Measurements from ENCODE around the gene ADCY9.
"Not testable (repeated sequence)": the region's sequence is repeated elsewhere in the genome, so short reads cannot be mapped to it uniquely, and the experiment has no call there.

Gene ADCY9

DNA sequence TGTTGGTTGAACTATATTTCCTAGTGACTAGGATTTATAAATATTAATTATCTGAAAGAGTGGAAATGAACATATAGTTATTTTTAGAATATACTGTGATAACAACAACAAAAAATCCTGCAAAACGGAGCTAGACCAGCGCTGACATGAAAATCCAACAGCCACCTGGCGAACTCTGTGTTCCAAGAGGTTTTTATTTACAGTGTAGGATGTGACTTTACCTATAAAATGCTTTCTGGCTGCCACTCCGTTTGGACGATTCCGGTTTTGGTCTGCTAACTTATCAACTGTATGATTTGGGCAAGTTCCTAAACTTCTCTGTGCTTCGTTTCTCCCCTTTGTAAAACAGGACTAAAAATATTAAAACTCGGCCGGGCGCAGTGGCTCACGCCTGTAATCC is 73.7 kb downstream of the ADCY9 start:
- in situ Hi-C loops (cut with MboI; ENCODE audit: low sequenced_read_pairs) = no loop called here

DNA sequence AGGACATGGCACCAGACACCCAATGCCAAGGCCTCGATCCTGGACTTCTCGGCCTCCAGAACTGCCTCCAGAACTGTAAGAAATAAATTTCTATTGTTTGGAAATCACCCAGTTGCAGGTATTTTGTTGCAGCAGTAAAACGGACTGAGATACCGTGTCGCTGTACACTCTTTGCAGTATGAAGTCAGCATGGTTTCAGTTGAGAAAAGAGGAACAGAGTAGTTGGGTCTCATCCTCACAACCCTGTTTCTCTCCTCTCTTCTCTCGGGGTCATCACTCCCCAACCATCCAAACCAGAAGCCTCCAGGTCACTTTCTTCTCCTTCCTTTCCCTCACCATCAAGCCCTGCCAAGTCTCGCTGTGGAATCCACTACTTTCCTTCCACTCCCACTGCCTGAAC is 77.8 kb downstream of the ADCY9 start:
- in situ Hi-C loops (cut with MboI; ENCODE audit: low sequenced_read_pairs) = no loop called here

GRCh38 chr16:4036952-4037351 is 79.3 kb downstream of the ADCY9 start:
- in situ Hi-C loops (cut with MboI; ENCODE audit: low sequenced_read_pairs) = not testable (repeated sequence)

GRCh38 chr16:4034963-4035362 is 81.3 kb downstream of the ADCY9 start:
- in situ Hi-C loops (cut with MboI; ENCODE audit: low sequenced_read_pairs) = no loop called here

- in situ Hi-C loops (cut with MboI; ENCODE audit: low sequenced_read_pairs) = no loop called here
Observed at GRCh38 chr16:4033951-4034350, 82.3 kb downstream of the ADCY9 start.

- in situ Hi-C loops (cut with MboI; ENCODE audit: low sequenced_read_pairs) = no loop called here
Observed at GRCh38 chr16:4032768-4033167, 83.5 kb downstream of the ADCY9 start.

GRCh38 chr16:4028144-4028543 is 88.1 kb downstream of the ADCY9 start:
- in situ Hi-C loops (cut with MboI; ENCODE audit: low sequenced_read_pairs) = no loop called here

DNA sequence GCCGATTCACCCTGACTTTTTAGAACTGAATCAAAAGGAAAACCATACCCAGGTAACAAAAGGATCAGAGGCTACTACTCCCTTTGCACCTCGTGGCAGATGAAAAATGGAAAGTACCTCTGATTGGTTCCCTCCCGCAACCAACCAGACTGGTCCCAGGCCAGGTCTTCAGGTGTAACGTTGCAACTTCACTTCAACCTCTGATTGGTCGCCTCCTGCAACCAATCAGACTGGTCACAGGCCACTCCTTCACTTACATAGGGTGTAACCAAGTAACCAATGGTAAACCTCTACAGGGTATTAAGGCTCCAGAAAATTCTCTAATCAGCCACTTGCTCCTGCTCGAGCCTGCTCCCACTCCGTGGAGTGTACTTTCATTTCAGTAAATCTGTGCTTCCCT is 89.4 kb downstream of the ADCY9 start:
- in situ Hi-C loops (cut with MboI; ENCODE audit: low sequenced_read_pairs) = no loop called here

DNA sequence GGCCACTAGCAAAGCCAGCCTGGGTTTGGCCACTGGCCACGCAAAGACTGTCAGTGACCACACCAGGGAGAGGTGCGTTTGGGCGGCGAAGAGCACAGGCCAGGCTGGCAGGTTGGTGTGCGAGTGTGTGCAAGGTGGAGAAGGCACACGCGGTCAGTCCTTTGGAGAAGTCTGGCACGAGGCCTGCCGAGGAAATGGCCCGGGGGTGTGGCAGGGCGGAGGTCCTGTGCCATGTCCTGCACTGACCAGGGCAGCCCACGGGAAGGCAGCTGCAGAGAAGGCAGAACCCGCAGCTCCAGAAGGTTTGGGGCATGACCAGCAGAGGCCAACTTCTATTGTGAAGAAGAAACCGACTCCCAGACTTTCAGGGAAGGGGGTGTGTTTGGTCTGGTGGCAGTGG is 90.8 kb downstream of the ADCY9 start:
- in situ Hi-C loops (cut with MboI; ENCODE audit: low sequenced_read_pairs) = no loop called here

GRCh38 chr16:4021916-4022315 is 94.3 kb downstream of the ADCY9 start:
- in situ Hi-C loops (cut with MboI; ENCODE audit: low sequenced_read_pairs) = no loop called here

GRCh38 chr16:4021070-4021779 is 95.0 kb downstream of the ADCY9 start:
- in situ Hi-C loops (cut with MboI; ENCODE audit: low sequenced_read_pairs) = no loop called here

DNA sequence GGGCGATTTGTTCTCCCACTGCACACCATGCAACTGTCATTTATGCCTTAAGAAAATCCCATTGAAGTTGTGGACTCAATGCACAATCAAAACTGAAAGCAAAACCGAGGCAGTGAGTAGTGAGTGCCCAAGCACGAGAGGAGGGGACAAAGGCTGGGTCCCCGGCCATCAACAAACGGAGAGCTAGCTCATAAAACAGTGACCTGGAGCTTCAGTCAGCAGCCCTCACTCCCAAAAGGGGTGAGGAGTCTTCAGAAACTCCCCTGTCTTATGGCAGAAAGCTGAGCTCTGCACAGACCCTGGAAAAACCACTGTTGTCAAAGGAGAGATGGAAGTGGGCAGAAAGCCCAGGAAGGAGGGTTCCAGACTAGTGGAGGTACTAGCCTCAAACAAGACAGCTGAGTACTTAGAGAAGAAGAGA is 96.9 kb downstream of the ADCY9 start:
- in situ Hi-C loops (cut with MboI; ENCODE audit: low sequenced_read_pairs) = no loop called here

GRCh38 chr16:4018391-4018790 is 97.9 kb downstream of the ADCY9 start:
- in situ Hi-C loops (cut with MboI; ENCODE audit: low sequenced_read_pairs) = no loop called here

DNA sequence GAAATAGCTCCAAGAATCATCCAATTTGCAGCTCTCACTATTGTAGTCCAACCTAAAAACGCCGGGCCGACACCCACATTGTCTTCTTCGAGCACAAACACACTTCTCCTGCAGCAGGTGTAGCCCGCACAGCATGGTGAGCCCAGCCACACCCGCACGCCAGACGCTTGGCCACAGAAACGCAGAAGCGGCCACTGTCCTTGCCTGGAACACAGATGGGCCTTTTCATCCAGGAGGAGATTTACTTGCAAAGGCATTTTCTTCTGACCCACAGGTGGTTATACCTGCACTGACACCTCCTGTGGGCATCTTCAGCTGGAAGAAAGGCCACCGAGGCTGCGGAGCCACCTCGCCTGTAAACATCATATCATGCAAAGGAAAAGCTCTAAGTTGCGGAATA is 98.4 kb downstream of the ADCY9 start:
- in situ Hi-C loops (cut with MboI; ENCODE audit: low sequenced_read_pairs) = no loop called here

GRCh38 chr16:4016658-4017057 is 99.6 kb downstream of the ADCY9 start:
- in situ Hi-C loops (cut with MboI; ENCODE audit: low sequenced_read_pairs) = no loop called here

GRCh38 chr16:4016005-4016352 is 100.3 kb downstream of the ADCY9 start:
- in situ Hi-C loops (cut with MboI; ENCODE audit: low sequenced_read_pairs) = no loop called here

GRCh38 chr16:4015275-4016004 is 100.8 kb downstream of the ADCY9 start:
- in situ Hi-C loops (cut with MboI; ENCODE audit: low sequenced_read_pairs) = no loop called here

GRCh38 chr16:4011940-4012629 is 104.2 kb downstream of the ADCY9 start:
- in situ Hi-C loops (cut with MboI; ENCODE audit: low sequenced_read_pairs) = no loop called here

DNA sequence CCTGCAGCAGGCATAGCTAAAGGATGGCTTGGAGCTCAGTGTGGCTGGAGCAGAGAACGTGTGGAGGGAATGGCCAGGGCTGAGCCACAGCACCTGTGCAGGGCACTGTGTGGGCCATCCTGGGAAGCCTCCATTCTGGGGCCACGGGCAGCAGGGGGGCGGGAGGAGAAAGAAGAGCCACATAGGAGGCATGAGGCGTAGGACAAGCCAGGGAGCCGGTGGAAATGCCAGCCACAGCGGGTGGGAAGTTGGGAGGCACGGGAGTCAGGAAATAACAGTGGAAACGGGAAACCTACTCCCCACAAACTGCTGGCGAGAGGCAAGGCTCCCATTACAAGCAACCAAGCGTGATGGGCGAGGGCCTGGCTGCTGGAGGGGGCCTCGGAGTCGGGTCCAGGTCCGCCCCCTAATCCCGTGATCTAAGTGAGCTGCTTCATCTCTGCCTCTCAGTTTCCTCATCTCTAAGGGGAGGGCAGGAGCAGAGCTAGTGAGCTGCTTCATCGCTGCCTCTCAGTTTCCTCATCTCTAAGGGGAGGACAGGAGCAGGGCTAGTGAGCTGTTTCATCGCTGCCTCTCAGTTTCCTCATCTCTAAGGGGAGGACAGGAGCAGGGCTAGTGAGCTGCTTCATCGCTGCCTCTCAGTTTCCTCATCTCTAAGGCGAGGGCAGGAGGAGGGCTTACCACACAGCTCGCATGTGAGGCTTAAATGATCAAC is 104.9 kb downstream of the ADCY9 start:
- in situ Hi-C loops (cut with MboI; ENCODE audit: low sequenced_read_pairs) = no loop called here

DNA sequence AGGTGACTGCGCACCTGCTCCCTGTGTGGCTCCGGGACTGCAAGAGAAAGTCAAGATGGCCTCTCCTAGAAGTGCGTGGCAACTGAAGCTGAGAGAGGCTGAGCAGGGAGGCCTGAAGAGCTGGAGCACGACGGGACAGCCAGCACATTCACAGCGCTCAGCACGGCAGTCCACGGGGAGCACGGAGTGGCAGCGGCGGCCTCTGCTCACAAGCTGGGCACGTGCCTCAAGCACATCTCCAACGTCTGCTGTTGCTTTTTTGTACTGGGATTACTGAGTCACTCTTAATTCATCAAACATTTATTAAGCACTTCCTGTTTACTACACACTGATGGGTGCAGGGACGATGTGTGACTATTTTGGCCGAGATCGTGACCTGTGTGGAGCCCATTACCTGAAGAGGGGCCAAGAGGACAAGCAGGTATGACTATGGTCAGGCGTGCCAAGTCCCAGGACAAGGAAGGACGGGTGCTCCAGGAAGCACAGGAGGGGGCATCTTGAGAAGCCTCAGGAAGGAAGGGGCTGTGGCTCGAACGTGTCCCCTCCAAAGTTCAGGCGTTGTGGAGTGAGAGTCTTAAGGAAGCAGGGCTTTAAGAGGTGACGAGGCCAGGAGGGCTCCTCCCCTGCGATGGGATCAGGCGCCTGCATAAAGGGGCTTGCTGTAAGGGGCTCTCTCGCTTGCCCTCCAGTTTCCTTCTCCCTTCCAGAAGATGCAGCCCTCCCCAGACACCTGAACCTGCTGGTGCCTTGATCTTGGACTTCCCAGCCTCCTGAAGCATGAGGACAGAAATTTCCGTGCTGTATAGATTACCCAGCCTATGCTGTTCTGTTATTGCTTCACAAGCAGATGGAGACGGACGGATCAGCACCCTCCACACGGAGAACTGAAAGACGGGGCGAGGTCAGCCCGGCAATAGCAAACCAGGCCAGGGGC is 105.8 kb downstream of the ADCY9 start:
- in situ Hi-C loops (cut with MboI; ENCODE audit: low sequenced_read_pairs) = no loop called here

Measured in hTERT RPE-1 (cell line).